ENCODE data around the gene ZNF142.

ZNF142 gene

GRCh38 chr2:218648787-218649100 lies 10.7 kb downstream of the ZNF142 start:
- no peak for DNase-seq

GRCh38 chr2:218648088-218648786 lies 11.2 kb downstream of the ZNF142 start:
- DNase-seq, result no peak

GRCh38 chr2:218645126-218645525 lies 14.3 kb downstream of the ZNF142 start:
- no peak for DNase-seq

- no peak for DNase-seq
Observed at GRCh38 chr2:218644721-218645120, 14.7 kb downstream of the ZNF142 start.

GRCh38 chr2:218643751-218644310 lies 15.6 kb downstream of the ZNF142 start:
- DNase-seq, result no peak

GRCh38 chr2:218642786-218643185 lies 16.6 kb downstream of the ZNF142 start:
- no peak for DNase-seq

- no peak for DNase-seq
Observed at GRCh38 chr2:218642121-218642656, 17.2 kb downstream of the ZNF142 start.

GRCh38 chr2:218638372-218638771 lies 21.1 kb downstream of the ZNF142 start:
- no peak for DNase-seq

GRCh38 chr2:218635719-218636118 lies 23.7 kb downstream of the ZNF142 start:
- no peak for DNase-seq

GRCh38 chr2:218631837-218632236 lies 27.6 kb downstream of the ZNF142 start:
- DNase-seq, result no peak

- no peak for DNase-seq
Observed at GRCh38 chr2:218627939-218628338, 31.5 kb downstream of the ZNF142 start.

GRCh38 chr2:218626369-218626768 lies 33.1 kb downstream of the ZNF142 start:
- DNase-seq, result no peak

GRCh38 chr2:218623366-218623705 lies 36.1 kb downstream of the ZNF142 start:
- DNase-seq, result no peak

- no peak for DNase-seq
Observed at GRCh38 chr2:218622606-218623365, 36.6 kb downstream of the ZNF142 start.

- no peak for DNase-seq
Observed at GRCh38 chr2:218621007-218621406, 38.4 kb downstream of the ZNF142 start.

GRCh38 chr2:218618102-218618860 lies 41.1 kb downstream of the ZNF142 start:
- DNase-seq, result no peak

GRCh38 chr2:218615868-218616315 lies 43.5 kb downstream of the ZNF142 start:
- no peak for DNase-seq

- no peak for DNase-seq
Observed at GRCh38 chr2:218607436-218608115, 51.8 kb downstream of the ZNF142 start, which contains the start of gene PLCD4. Gene PLCD4, plus strand, starts transcription at chr2:218607899. Its CDS starts 7,841 bp downstream, at chr2:218615740.

- no peak for DNase-seq
Observed at GRCh38 chr2:218605432-218605831, 54.0 kb downstream of the ZNF142 start.
